Tongue (tissue), 2 donors: ENCODE data around the gene CCDC200. TPM values are rescaled to one million over a fixed set of nuclear protein-coding genes. Genes with fewer than 3 reads are reported as not detected.
"Not testable (repeated sequence)": the region's sequence is repeated elsewhere in the genome, so short reads cannot be mapped to it uniquely, and the experiment has no call there.

ENCODE experiments used
- DNase-seq: peaks from one replicate; pipeline ENCODE4 v3.0.0-alpha.2; 2015
- total RNA-seq: library from RNA; depleted of rRNA; stranded (reverse); fragments of >200 nt; gene quantifications from one replicate; pipeline ENCODE4 v1.2.3, GENCODE V29; 2014

CCDC200 gene
- not detected for total RNA-seq

GRCh38 chr17:43228020-43228782 is at the start of gene CCDC200:
Gene CCDC200, minus strand, starts transcription at chr17:43228623. Its CDS starts 69 bp downstream, at chr17:43228554.
- DNase-seq = not testable (repeated sequence)

- DNase-seq = not testable (repeated sequence)
Measured at GRCh38 chr17:43272914-43273313, 44.5 kb upstream of the CCDC200 start.

DNA sequence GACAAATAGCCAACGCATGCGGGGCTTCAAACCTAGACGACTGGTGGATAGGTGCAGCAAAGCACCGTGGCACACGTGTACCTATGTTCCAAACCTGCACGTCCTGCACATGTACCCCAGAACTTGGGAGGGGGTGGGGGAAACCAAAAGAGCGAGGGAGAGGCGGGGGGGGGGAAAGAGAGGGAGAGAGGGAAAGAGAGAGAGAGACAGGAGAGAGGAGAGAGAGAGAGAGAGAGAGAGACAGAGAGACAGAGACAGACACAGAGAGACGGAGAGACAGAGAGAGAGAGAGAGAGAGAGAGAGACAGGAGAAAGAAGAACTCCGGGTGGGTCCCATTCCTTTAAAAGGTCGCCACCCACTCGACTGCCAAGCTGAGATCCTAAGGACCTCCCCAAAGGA is 44.1 kb upstream of the CCDC200 start:
- DNase-seq = not testable (repeated sequence)

DNA sequence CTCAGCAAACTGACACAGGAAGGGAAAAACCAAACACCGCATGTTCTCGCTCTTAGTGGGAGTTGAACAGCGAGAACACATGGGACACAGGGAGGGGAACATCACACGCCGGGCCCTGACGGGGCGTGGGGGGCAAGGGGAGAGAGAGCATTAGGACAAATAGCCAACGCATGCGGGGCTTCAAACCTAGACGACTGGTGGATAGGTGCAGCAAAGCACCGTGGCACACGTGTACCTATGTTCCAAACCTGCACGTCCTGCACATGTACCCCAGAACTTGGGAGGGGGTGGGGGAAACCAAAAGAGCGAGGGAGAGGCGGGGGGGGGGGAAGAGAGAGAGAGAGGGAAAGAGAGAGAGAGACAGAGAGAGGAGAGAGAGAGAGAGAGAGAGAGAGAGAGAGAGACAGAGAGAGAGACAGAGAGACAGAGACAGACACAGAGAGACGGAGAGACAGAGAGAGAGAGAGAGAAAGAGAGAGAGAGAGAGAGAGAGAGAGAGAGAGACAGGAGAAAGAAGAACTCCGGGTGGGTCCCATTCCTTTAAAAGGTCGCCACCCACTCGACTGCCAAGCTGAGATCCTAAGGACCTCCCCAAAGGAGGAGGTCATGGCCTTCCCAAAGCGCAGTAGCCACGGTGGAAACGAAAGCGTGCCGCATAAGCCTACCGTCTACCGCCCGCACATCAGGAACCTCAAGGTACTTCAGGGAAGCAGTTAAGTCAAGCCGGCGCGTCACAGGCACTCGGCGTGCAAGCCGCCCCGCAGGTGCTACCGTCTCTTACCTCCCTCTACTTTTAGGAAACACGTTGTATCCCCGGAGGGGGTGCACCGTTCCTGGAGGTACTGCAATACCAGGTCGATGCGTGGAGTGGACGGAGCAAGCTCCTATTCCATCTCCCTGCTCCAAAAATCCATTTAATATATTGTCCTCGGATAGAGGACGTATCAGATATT is 42.4 kb upstream of the CCDC200 start:
- not testable (repeated sequence) for DNase-seq

DNA sequence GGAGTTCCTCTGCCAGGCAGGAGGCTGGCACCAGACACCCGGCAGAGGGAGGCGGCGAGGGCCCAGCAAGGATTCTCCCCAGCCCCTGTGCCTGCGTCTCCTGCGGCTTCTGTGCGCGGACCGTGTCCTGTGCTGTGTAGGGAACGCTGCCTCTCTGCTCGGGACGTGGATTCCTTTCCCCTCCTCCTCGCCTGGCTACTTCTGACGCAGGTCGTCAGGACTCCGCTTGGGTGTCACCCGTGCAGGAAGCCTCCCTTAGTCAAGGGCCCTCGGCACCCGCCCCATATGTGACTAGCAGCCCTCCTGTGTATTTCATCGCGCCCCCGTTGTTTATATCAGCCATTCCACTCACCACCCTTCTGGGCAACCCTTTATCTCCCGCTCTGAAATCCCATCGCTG is 18.0 kb upstream of the CCDC200 start:
- DNase-seq = not testable (repeated sequence)

DNA sequence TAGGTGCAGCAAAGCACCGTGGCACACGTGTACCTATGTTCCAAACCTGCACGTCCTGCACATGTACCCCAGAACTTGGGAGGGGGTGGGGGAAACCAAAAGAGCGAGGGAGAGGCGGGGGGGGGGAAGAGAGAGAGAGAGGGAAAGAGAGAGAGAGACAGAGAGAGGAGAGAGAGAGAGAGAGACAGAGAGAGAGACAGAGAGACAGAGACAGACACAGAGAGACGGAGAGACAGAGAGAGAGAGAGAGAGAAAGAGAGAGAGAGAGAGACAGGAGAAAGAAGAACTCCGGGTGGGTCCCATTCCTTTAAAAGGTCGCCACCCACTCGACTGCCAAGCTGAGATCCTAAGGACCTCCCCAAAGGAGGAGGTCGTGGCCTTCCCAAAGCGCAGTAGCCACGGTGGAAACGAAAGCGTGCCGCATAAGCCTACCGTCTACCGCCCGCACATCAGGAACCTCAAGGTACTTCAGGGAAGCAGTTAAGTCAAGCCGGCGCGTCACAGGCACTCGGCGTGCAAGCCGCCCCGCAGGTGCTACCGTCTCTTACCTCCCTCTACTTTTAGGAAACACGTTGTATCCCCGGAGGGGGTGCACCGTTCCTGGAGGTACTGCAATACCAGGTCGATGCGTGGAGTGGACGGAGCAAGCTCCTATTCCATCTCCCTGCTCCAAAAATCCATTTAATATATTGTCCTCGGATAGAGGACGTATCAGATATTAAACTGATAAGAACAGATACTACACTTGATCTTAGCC is 12.4 kb upstream of the CCDC200 start:
- DNase-seq = not testable (repeated sequence)

DNA sequence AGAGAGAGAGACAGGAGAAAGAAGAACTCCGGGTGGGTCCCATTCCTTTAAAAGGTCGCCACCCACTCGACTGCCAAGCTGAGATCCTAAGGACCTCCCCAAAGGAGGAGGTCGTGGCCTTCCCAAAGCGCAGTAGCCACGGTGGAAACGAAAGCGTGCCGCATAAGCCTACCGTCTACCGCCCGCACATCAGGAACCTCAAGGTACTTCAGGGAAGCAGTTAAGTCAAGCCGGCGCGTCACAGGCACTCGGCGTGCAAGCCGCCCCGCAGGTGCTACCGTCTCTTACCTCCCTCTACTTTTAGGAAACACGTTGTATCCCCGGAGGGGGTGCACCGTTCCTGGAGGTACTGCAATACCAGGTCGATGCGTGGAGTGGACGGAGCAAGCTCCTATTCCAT is 11.2 kb upstream of the CCDC200 start:
- DNase-seq = not testable (repeated sequence)

- not testable (repeated sequence) for DNase-seq
Measured at GRCh38 chr17:43233877-43234276, 5.5 kb upstream of the CCDC200 start, which contains the start of gene RNU2-1. Gene RNU2-1, minus strand, starts transcription at chr17:43233977.

DNA sequence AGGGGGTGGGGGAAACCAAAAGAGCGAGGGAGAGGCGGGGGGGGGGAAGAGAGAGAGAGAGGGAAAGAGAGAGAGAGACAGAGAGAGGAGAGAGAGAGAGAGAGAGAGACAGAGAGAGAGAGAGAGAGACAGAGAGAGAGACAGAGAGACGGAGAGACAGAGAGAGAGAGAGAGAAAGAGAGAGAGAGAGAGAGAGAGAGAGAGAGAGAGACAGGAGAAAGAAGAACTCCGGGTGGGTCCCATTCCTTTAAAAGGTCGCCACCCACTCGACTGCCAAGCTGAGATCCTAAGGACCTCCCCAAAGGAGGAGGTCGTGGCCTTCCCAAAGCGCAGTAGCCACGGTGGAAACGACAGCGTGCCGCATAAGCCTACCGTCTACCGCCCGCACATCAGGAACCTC is 4.8 kb upstream of the CCDC200 start:
- not testable (repeated sequence) for DNase-seq

- not testable (repeated sequence) for DNase-seq
Measured at GRCh38 chr17:43232021-43232699, 3.7 kb upstream of the CCDC200 start.

DNA sequence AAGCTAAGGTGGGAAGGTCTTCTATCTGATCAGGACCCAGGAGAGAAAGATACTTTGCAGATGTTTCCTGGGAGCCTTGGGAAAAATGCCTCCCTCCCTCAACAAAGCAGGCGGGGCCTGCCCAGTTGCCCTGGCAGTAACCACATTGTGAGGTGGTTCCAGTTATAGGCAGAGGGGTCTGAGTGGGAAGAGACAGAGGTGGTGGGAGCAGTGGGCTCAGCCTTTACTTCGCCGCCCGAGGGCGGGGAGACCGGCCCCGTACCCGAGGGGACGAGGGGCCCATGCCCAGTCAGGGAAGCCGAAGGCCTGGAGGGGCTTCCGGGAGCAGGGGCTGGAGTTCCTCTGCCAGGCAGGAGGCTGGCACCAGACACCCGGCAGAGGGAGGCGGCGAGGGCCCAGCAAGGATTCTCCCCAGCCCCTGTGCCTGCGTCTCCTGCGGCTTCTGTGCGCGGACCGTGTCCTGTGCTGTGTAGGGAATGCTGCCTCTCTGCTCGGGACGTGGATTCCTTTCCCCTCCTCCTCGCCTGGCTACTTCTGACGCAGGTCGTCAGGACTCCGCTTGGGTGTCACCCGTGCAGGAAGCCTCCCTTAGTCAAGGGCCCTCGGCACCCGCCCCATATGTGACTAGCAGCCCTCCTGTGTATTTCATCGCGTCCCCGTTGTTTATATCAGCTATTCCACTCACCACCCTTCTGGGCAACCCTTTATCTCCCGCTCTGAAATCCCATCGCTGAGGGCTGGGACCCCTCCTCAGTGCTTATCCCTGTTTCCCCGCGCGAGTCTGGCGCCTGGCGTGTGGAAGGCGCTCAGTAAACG is 3.0 kb upstream of the CCDC200 start:
- not testable (repeated sequence) for DNase-seq

DNA sequence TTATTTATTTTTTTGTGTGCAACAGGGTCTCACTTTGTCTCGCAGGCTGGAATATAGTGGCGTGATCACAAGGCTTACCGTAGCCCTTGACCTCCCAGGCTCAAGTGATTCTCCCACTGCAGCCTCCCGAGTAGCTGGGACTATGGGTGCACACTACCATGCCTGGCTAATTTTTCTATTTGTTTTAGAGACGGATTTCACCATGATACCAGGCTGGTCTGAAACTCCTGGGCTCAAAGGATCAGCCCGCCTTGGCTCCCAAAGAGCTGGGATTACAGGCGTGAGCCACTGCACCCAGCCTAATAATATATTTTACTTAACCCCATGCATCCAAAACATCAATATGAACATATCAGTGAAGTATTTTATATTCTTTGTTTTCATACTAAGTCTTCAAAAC is 2.0 kb downstream of the CCDC200 start:
- no peak for DNase-seq

GRCh38 chr17:43224146-43224705 is 4.2 kb downstream of the CCDC200 start:
- DNase-seq = no peak

GRCh38 chr17:43220511-43221125 is 7.8 kb downstream of the CCDC200 start:
- DNase-seq = no peak

- no peak for DNase-seq
Measured at GRCh38 chr17:43219746-43220380, 8.6 kb downstream of the CCDC200 start.

GRCh38 chr17:43219001-43219400 is 9.4 kb downstream of the CCDC200 start:
- no peak for DNase-seq

- no peak for DNase-seq
Measured at GRCh38 chr17:43217614-43218087, 10.8 kb downstream of the CCDC200 start.

DNA sequence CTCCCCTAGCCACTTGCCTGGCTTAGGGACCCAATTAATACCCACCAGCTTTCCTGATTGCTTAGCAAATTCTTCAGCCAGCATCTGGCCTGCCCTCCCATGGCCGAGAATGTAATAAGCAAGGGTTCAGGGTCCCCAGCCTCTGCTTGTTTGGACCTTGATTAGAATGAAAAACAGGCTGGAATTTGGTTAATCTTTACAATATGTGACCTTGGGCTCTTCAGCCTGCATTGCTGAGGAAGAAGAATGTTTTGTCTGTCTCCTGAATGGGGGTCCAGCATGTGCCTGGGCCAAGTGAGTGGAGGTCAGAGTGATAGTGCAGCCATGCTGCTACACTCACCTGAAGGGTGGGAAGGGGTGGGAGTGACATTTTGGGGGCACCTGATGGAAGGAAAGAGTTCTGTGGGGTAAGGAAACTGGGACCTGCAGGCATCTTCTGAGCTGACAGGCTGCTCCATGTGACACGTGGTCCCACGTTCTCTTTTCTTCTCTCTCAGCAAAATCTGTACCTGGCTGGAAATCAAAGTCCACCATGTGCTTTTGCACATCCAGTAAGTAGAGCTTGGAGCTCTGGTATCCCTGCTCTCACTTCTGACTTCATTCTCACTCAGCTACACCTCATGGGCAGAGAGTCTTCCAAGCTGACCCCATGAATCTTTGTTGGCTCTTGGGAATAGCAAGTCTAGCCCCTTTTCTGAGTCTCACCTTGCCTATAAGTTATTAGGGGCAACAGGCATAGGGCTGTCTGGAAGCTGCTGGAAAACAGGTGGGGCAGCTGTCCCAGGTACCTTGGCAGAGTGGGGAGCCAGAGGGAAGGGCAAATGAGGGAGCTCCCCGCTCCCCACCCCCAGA is 11.4 kb downstream of the CCDC200 start:
- no peak for DNase-seq
